DND-41 (cell line): ENCODE results near the gene ZSCAN25.

ENCODE experiments used
- EZH2 ChIP-seq: IDR thresholded peaks from 3 replicates; pipeline ENCODE4 v1.6.1; 2012; ENCODE audit warnings: borderline replicate concordance, low read depth, mild to moderate bottlenecking, moderate library complexity, low read length, inconsistent platforms; ENCODE audit not compliant: severe bottlenecking
- TF ChIP-seq, protein P1 (sequence below): IDR thresholded peaks from 2 replicates; pipeline ENCODE4 v1.5.1; 2012; ENCODE audit warnings: borderline replicate concordance, low read length, moderate library complexity, mild to moderate bottlenecking; ENCODE audit not compliant: poor library complexity, severe bottlenecking; ENCODE audit errors: extremely low read depth

DNA sequence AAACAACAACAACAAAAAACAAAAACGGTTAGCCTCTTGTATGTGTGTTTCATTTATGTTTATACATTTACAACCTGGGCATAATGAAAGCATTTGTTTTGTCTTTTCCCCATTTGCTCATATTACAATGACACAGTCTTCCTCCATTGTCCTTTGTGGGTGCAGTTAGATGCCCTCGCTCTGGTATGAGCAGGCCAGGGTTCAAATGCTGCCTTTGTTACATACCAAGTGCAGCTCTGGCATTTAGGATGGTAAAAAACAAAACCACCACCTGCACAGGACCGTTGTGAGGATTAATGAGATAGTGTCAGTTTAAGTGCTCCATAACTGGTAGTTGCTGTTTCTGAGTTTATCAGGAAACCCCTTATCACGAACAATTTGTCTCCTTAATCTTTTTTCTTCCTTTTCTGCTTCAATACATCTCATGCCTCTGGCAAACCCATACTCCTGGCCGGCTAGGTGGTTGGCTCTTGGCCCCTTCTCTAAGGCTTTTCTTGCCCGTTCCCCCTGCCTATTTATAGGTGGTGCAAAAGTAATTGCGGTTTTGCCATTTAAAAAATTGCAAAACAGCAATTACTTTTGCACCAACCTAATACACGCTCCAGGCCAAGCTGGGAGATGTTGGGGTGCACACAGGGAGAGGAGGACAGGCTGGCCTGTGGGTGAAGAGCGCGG lies 37.3 kb upstream of the ZSCAN25 start:
- TF ChIP-seq, protein P1, sequence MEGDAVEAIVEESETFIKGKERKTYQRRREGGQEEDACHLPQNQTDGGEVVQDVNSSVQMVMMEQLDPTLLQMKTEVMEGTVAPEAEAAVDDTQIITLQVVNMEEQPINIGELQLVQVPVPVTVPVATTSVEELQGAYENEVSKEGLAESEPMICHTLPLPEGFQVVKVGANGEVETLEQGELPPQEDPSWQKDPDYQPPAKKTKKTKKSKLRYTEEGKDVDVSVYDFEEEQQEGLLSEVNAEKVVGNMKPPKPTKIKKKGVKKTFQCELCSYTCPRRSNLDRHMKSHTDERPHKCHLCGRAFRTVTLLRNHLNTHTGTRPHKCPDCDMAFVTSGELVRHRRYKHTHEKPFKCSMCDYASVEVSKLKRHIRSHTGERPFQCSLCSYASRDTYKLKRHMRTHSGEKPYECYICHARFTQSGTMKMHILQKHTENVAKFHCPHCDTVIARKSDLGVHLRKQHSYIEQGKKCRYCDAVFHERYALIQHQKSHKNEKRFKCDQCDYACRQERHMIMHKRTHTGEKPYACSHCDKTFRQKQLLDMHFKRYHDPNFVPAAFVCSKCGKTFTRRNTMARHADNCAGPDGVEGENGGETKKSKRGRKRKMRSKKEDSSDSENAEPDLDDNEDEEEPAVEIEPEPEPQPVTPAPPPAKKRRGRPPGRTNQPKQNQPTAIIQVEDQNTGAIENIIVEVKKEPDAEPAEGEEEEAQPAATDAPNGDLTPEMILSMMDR = no peak
- no peak for TF ChIP-seq EZH2
